GM21786 (cell line): ENCODE results near the gene SDR42E2.
"Not testable (repeated sequence)": the region's sequence is repeated elsewhere in the genome, so short reads cannot be mapped to it uniquely, and the experiment has no call there.

Experiments used
- ATAC-seq: cut with Tn5 transposase; IDR thresholded peaks from one replicate; pipeline ENCODE4 v1.9.1; 2021; ENCODE audit not compliant: unreplicated experiment

Gene SDR42E2

DNA sequence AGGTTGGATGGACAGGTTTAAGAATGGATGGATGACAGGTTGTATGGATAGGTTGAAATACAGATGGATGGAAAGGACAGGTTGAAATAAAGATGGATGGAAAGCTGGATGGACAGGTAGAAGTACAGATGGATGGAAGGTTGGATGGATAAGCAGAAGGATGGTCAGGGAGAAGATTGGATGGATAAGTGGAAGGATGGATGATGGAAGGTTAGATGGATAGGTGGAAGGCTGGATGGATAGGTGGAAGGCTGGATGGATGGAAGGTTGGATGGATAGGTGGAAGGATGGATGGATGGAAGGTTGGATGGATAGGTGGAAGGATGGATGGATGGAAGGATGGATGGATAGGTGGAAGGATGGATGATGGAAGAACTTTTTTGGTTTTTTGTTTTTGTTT lies 905 bp upstream of the SDR42E2 start:
- ATAC-seq = no peak

DNA sequence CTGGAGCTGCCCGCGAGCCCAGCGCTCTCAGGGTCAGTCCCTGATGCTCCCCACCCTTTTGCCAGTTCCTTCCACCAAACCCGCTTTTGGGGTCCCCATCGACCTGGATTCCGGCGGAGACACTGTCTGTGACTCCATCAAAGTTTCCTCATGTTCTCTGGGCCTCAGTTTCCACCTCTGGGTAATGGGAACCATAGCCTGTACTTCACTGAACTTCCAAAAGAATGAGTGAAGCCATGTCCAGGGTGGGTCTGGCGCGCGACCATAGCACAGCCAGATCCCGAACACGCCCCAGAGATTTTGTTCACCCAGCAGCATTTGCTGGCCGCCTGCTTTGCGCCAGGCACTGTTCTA lies 327 bp downstream of the SDR42E2 start:
- ATAC-seq = no peak

DNA sequence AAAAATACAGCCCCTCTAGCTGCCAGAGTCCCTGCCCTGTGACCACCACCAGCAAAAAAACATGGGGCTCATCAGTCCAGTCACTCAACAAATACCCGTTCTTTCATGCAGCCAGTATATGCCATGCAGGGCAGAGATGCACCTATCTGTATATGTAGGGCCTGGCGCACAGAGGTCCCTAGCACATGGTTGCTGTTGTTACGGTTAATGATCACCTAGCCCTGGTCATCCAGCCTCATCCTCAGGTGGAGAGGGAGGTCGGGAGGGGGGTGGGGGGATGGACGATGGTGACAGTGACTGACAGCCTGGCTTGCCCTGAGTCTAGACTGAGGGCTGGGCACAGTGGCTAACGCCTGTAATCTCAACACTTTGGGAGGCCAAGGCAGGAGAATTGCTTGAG lies 1.5 kb downstream of the SDR42E2 start:
- no peak for ATAC-seq

DNA sequence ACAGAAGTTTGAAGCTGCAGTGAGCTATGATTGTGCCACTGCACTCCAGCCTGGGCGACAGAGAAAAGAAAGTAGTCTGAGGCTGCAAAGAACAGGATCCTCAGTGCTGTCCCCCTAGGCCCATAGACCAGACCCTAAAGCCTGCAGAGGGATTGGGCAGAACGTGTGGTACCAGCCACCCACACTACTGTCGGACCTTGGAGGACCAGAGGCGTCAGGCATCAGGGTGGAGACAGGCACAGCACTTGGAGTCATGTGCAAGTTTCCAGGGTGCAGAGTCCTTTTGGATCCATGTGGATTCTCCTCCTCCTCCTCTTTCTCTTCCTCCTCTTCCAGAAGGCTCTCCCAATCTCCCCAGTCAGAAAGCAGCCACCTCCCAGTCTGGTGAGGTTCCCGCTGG lies 2.2 kb downstream of the SDR42E2 start:
- no peak for ATAC-seq

- ATAC-seq = no peak
Measured at GRCh38 chr16:22165508-22166285, 3.4 kb downstream of the SDR42E2 start.

- no peak for ATAC-seq
Measured at GRCh38 chr16:22171953-22172352, 9.6 kb downstream of the SDR42E2 start.

GRCh38 chr16:22172642-22173041 lies 10.3 kb downstream of the SDR42E2 start:
- ATAC-seq = not testable (repeated sequence)

GRCh38 chr16:22174642-22175041 lies 12.3 kb downstream of the SDR42E2 start:
- no peak for ATAC-seq

- ATAC-seq = no peak
Measured at GRCh38 chr16:22177968-22178930, 15.9 kb downstream of the SDR42E2 start.

GRCh38 chr16:22181426-22181825 lies 19.1 kb downstream of the SDR42E2 start:
- no peak for ATAC-seq

DNA sequence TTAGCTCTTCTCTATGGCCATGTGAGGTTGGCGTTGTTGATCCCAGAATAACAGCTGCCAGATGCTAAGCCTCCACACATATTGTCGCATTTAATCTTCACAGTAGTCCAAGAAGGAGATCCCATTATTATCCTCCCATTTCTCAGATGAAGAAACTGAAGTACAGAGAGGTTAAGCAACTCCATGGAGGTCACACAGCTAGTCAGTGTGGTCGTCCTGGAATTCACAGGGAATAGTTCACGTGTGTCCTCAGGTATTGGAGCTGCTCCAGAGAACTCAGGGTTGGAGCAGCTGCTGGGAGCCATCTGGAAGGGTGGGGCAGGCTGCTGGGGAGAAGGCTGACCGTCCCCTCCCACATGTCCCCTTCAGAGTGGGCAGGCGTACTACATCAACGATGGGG lies 19.5 kb downstream of the SDR42E2 start:
- ATAC-seq = no peak

DNA sequence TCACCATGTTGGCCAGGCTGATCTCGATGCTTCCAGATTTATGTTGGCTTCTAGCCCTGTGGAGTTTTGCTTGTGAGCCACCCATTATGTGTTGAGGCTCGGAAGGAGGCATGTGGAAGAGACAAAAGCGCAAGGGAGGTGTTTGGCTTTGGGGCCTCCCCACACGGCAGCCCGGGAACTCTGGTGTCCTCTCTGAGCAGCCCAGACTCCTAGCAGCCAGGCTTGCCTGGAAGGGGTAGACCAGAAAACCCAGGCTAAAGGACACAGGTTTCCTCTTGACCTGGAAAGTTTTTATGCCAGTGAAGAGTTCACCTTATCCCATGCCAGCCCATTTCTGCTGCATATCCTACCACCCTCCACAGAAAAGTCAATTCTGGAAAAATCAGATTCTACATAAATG lies 21.0 kb downstream of the SDR42E2 start:
- ATAC-seq = no peak

- ATAC-seq = no peak
Measured at GRCh38 chr16:22183901-22184614, 21.8 kb downstream of the SDR42E2 start.

DNA sequence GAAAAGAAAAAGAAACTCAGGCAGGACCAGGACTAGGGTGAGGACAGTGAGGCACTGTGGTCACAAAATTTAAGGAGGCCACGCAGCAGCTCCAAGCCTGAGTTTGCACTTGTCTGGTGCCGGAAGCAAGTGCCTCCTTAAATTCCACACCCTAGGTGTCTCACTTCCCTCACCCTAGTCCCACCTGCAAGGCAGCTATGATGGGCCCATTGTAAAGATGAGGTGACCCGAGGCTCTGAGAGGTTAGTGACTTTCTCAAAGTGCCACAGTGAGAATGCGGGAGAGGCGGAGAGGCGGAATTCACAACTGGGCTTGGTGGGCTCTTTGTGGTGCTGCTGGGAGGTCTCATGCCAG lies 22.3 kb downstream of the SDR42E2 start:
- no peak for ATAC-seq

DNA sequence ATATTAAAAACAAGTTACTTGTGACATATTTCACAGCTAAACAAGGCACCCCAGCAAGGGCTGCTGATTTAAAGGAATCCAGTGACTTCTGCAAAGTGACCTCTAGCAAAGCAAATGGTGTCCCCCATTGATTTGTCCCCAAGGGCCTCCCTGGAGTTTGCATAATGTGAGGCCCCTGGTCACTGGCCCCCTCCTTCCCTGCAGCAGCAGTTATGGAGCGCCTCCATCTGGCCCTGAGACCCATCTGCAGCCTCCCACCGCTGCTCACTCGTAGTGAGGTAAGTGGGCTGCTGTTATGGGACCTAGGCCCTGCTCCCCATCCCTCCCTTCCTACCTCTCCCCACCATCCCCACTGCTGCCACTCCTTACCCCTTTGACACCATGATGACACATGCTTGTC lies 24.2 kb downstream of the SDR42E2 start:
- ATAC-seq = no peak

GRCh38 chr16:22188267-22188594 lies 25.9 kb downstream of the SDR42E2 start:
- ATAC-seq = no peak

DNA sequence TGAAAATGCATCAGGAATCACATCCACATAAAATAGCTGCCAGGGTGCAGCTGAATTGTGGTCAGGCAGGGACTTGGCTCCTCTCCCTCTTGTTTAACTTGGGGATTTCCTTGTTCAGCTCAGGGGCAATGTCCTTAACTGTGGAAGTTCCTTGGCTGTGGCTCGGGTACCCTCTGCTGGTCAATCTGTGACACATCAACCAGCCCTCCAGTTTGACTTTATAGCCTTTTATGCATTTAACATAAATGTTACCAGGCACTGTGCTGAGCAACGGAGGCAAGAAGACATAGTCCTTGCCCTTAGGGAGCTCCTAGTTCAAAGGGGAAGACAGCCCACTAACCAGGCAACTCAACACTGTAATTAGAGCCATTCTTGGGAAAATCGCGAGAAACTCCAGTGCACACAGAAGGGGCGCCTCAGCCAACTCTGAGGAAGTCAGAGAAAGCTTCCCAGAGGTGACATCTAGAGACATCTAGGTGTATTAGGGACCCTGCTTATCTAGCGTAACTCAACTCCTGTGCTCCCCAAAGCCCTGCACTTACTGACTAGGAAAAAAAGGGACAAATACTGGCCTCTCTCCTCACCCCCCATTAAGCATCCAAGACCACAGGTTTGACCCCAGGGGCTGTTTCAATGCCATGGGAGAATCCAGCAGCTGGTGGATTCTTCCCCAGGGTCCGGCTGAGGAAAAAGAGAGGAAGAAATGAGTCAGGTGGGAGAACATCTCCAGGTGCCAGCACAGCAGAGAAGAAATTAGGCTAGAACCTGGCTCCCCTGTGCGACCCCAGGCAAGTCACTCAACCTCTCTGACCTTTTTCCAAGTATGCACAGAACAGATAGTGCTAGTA lies 26.5 kb downstream of the SDR42E2 start:
- no peak for ATAC-seq

GRCh38 chr16:22189473-22190080 lies 27.3 kb downstream of the SDR42E2 start:
- peak; percentile 14 for ATAC-seq

DNA sequence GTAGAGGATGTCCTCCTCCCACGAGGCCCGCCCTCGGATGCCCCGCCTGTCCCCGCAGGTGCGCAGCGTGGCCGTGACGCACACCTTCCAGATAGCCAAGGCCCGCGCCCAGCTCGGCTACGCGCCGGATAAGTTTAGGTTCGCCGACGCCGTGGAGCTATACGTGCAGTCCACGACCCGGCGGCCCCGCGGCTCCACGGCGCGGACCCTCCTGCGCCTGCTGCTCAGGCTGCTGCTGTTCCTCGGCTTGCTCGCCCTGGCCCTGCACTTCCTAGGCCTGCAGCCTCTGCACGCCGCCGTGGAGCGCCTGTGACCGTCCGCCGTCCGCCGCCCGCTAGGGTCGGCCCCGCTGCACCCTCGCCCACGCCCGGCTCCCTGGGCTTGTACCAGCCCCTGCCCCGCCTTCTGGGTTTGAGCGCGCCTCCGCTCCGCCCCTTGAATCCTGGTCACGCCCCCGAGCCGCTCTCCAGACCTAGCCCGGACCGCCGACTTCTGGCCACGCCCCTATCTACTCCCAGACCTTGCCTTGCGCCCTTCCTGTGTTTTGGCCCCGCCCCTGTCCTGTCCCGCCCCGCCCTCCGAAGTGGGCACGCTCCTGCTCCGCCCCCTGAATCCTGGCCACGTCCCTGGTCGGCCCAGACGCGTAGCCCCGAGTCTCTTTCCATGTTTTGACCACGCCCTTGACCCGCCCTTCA lies 27.9 kb downstream of the SDR42E2 start:
- peak; percentile 50 for ATAC-seq
